Pancreas (tissue), 10 donors: ENCODE measurements around the gene PRUNE1. TPM values are rescaled to one million over a fixed set of nuclear protein-coding genes. Genes with fewer than 3 reads are reported as not detected.

Source experiments
- ATAC-seq, 4 donors: fragments of 200-7000 bp; cut with Tn5 transposase; one replicate each; pipeline versions ENCODE4 v1.8.0 to v1.9.1; 2020; ENCODE audit warnings: mild to moderate bottlenecking in 4 of 4, moderate library complexity in 4 of 4
- DNase-seq, 6 donors: peaks; one replicate each; pipeline ENCODE4 v3.0.0-alpha.2; 2020
- FAIRE-seq: peaks from 2 replicates; lab custom pipeline; 2012; peaks lifted over from hg19 to GRCh38; lab: Jason Lieb, UNC
- H3K27ac ChIP-seq, 4 donors: fragments of 200-600 bp; sonication (generic); 1 replicate in 3 of 4; 2 replicates in 1 of 4; pipeline versions ENCODE4 v1.5.0 to v1.8.0; 2020
- H3K27me3 ChIP-seq, 4 donors: fragments of 200-600 bp; one replicate each; pipeline ENCODE4 v1.8.0; 2021
- H3K36me3 ChIP-seq, 3 donors: fragments of 200-600 bp; sonication (generic) in 1 of 3; one replicate each; pipeline versions ENCODE4 v1.5.0 to v1.8.0; 2020 to 2021
- H3K4me1 ChIP-seq, 3 donors: fragments of 200-600 bp; one replicate each; pipeline ENCODE4 v1.8.0; 2021
- H3K4me3 ChIP-seq, 4 donors: fragments of 200-600 bp; sonication (generic) in 2 of 4; one replicate each; pipeline versions ENCODE4 v1.5.0 to v1.8.0; 2020 to 2021
- H3K9me3 ChIP-seq, 4 donors: fragments of 200-600 bp; one replicate each; pipeline ENCODE4 v1.8.0; 2021
- CTCF ChIP-seq, 4 donors: fragments of 200-600 bp; sonication (generic) in 3 of 4; IDR thresholded peaks; one replicate each; pipeline versions ENCODE4 v1.5.0 to v1.8.0; 2021; ENCODE audit warnings: antibody characterized with exemption in 4 of 4
- WGBS, 2 donors: extraction: QIAGEN DNeasy Blood & Tissue Kit; methylation state at CpG; one replicate each; pipeline ENCODE4 v1.1.7; 2013; 5-methylcytosine and 5-hydroxymethylcytosine counted together
- intact Hi-C, 3 donors: fragments of 100-400 bp; cut with DNase I; formaldehyde crosslinking; loops; one replicate each; pipeline versions ENCODE4 v1.11.1 to v1.14.2; 2022
- polyA plus RNA-seq, 2 donors: library from polyadenylated mRNA; stranded (reverse); fragments of 200-250 nt; gene quantifications; one replicate each; pipeline ENCODE4 v1.2.3, GENCODE V29; 2013
- total RNA-seq, 6 donors: library from RNA; stranded (reverse); fragmentation: NEBNext Ultra II Directional in 4 of 6; extraction: Animal tissue kit (Norgen Biotek cat#: 25700) in 4 of 6; gene quantifications; one replicate each; pipeline versions ENCODE4 v1.2.1 to v1.2.4, GENCODE V29; 2021 to 2023
- donor health status: healthy with polysubstance abuse.
- donor health status: DM: no; HTN: no; CAD: no; lungs with moderate emphysema.
- donor health status: DM: no; HTN: no; CAD: no.
- donor health status: control.
- donor health status: control.
- donor health status: Bipolar disorder and iron deficiency.
- donor health status: DM: yes; HTN: yes; CAD: no.
- donor health status: DM: no; HTN: no; CAD: no.
- donor health status: DM: no; HTN: no; CAD: no.
- donor health status: DM: yes; HTN: yes; CAD: no.

PRUNE1 gene
- total and polyA plus RNA-seq, 8 donors, result 6.4 to 16.7 (median 8.1) TPM

- 88 to 92% methylated on average over 5 of the region's 5 CpGs for WGBS, 2 donors
- H3K27me3 ChIP-seq, result no peaks in the 10 kb centered on the region
- FAIRE-seq (no peak), DNase-seq (no peak), ATAC-seq (no peak)
- no peak overlapping the region for H3K27ac ChIP-seq
- TF ChIP-seq CTCF (IDR thresholded peaks at IDR 0.05), result no peak
- no peaks in the 10 kb centered on the region for H3K9me3 ChIP-seq
- H3K4me3 ChIP-seq, result no peak overlapping the region
- intact Hi-C loops, result no loop called here
- H3K4me1 ChIP-seq, result peaks cover 0 to 13% (median 4%) of the 10 kb centered on the region in 3 donors
- peaks cover 0 to 29% (median 12%) of the 10 kb centered on the region in 3 donors for H3K36me3 ChIP-seq
Measured at GRCh38 chr1:151049458-151049857, 41.2 kb downstream of the PRUNE1 start.

- no peaks in the 10 kb centered on the region for H3K27me3 ChIP-seq
- H3K36me3 ChIP-seq, result peaks cover 0 to 36% (median 12%) of the 10 kb centered on the region in 3 donors
- no peak for DNase-seq
- no peak for ATAC-seq
- peaks cover 0 to 13% (median 4%) of the 10 kb centered on the region in 3 donors for H3K4me1 ChIP-seq
- no peaks in the 10 kb centered on the region for H3K9me3 ChIP-seq
- no peak for FAIRE-seq
- TF ChIP-seq CTCF (IDR thresholded peaks at IDR 0.05), result no peak
- intact Hi-C loops, result no loop called here
- H3K4me3 ChIP-seq, result no peak overlapping the region
- no peak overlapping the region for H3K27ac ChIP-seq
- WGBS, 2 donors, result 72 to 75% methylated on average over 2 of the region's 2 CpGs
Measured at GRCh38 chr1:151050051-151050688, 41.9 kb downstream of the PRUNE1 start.

GRCh38 chr1:151051356-151052009 is 43.2 kb downstream of the PRUNE1 start:
- Histone ChIP-seq H3K4me1 (peaks cover 5 to 17% (median 6%) of the 10 kb centered on the region in 3 donors), H3K27ac (no peak overlapping the region), H3K36me3 (peaks cover 0 to 36% (median 12%) of the 10 kb centered on the region in 3 donors), H3K9me3 (no peaks in the 10 kb centered on the region), H3K4me3 (no peak overlapping the region), H3K27me3 (no peaks in the 10 kb centered on the region)
- intact Hi-C loops, result no loop called here
- WGBS, 2 donors, result 87 to 91% methylated on average over 2 of the region's 2 CpGs
- DNase-seq (no peak), FAIRE-seq (no peak), ATAC-seq (no peak)
- TF ChIP-seq CTCF (IDR thresholded peaks at IDR 0.05), result no peak

GRCh38 chr1:151054971-151055547 is 46.8 kb downstream of the PRUNE1 start:
- Histone ChIP-seq H3K4me3 (no peak overlapping the region), H3K4me1 (peaks cover 13 to 21% (median 14%) of the 10 kb centered on the region in 3 donors), H3K27ac (no peak overlapping the region), H3K9me3 (no peaks in the 10 kb centered on the region), H3K27me3 (no peaks in the 10 kb centered on the region), H3K36me3 (peaks cover 0 to 36% (median 12%) of the 10 kb centered on the region in 3 donors)
- no peak for ATAC-seq
- 88 to 90% methylated on average over 4 of the region's 4 CpGs for WGBS, 2 donors
- intact Hi-C loops, result no loop called here
- DNase-seq, result no peak
- no peak for TF ChIP-seq CTCF (IDR thresholded peaks at IDR 0.05)
- FAIRE-seq, result no peak
